Liver (tissue), 3 donors: Measurements from ENCODE around the gene KIAA0513.

Experiments used
- ATF3 ChIP-seq: IDR thresholded peaks from 2 replicates; pipeline ENCODE4 v1.6.1; 2016; ENCODE audit warnings: antibody characterized with exemption
- FOXA1 ChIP-seq: IDR thresholded peaks from 2 replicates; pipeline ENCODE4 v1.6.1; 2016; ENCODE audit warnings: antibody characterized with exemption
- GABPA ChIP-seq, 2 donors: IDR thresholded peaks in 1 of 2; conservative IDR thresholded peaks in 1 of 2; 2 replicates each; pipeline ENCODE4 v1.6.1; 2016; ENCODE audit warnings: antibody characterized with exemption in 2 of 2, mild to moderate bottlenecking in 1 of 2, moderate library complexity in 1 of 2
- HNF4A ChIP-seq, 2 donors: conservative IDR thresholded peaks; 2 replicates each; pipeline ENCODE4 v1.6.1; 2016; ENCODE audit warnings: antibody characterized with exemption in 2 of 2, mild to moderate bottlenecking in 2 of 2
- JUND ChIP-seq, 2 donors: IDR thresholded peaks; 2 replicates each; pipeline ENCODE4 v1.6.1; 2016; ENCODE audit warnings: antibody characterized with exemption in 2 of 2
- RAD21 ChIP-seq, 2 donors: IDR thresholded peaks; 2 replicates each; pipeline ENCODE4 v1.6.1; 2016; ENCODE audit warnings: antibody characterized with exemption in 2 of 2, mild to moderate bottlenecking in 2 of 2
- REST ChIP-seq: IDR thresholded peaks from 2 replicates; pipeline ENCODE4 v1.6.1; 2016; ENCODE audit warnings: antibody characterized with exemption, mild to moderate bottlenecking
- RXRA ChIP-seq, 2 donors: IDR thresholded peaks; 2 replicates each; pipeline ENCODE4 v1.6.1; 2017 to 2018; ENCODE audit warnings: antibody characterized with exemption in 2 of 2, mild to moderate bottlenecking in 1 of 2
- SP1 ChIP-seq: IDR thresholded peaks from 2 replicates; pipeline ENCODE4 v1.6.1; 2018; ENCODE audit warnings: antibody characterized with exemption, mild to moderate bottlenecking
- TAF1 ChIP-seq: conservative IDR thresholded peaks from 2 replicates; pipeline ENCODE4 v1.6.1; 2016; ENCODE audit warnings: antibody characterized with exemption, mild to moderate bottlenecking
- YY1 ChIP-seq: IDR thresholded peaks from 2 replicates; pipeline ENCODE4 v1.6.1; 2016; ENCODE audit warnings: antibody characterized with exemption, mild to moderate bottlenecking
- TF ChIP-seq, protein P1 (sequence below): fragments of 150-350 bp; IDR thresholded peaks from 2 replicates; pipeline ENCODE4 v1.5.1; 2017; ENCODE audit warnings: improper control_type of control experiment, low read depth, low read length; ENCODE audit not compliant: missing input control
- TF ChIP-seq, protein P2 (sequence below): IDR thresholded peaks from 2 replicates; pipeline ENCODE4 v1.6.1; 2016; ENCODE audit warnings: antibody characterized with exemption
- donor health status: healthy.
- donor health status: healthy.

- TF ChIP-seq, protein P1, sequence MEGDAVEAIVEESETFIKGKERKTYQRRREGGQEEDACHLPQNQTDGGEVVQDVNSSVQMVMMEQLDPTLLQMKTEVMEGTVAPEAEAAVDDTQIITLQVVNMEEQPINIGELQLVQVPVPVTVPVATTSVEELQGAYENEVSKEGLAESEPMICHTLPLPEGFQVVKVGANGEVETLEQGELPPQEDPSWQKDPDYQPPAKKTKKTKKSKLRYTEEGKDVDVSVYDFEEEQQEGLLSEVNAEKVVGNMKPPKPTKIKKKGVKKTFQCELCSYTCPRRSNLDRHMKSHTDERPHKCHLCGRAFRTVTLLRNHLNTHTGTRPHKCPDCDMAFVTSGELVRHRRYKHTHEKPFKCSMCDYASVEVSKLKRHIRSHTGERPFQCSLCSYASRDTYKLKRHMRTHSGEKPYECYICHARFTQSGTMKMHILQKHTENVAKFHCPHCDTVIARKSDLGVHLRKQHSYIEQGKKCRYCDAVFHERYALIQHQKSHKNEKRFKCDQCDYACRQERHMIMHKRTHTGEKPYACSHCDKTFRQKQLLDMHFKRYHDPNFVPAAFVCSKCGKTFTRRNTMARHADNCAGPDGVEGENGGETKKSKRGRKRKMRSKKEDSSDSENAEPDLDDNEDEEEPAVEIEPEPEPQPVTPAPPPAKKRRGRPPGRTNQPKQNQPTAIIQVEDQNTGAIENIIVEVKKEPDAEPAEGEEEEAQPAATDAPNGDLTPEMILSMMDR = no peak
- no peak for TF ChIP-seq TAF1
- no peak for TF ChIP-seq ATF3
- no peak for TF ChIP-seq HNF4A (conservative IDR thresholded peaks at IDR 0.05)
- TF ChIP-seq FOXA1 = no peak
- TF ChIP-seq, protein P2, sequence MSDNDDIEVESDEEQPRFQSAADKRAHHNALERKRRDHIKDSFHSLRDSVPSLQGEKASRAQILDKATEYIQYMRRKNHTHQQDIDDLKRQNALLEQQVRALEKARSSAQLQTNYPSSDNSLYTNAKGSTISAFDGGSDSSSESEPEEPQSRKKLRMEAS = no peak
- no peak for TF ChIP-seq GABPA (IDR thresholded peaks at IDR 0.05 in 1 of 2, conservative IDR thresholded peaks at IDR 0.05 in 1 of 2)
- no peak for TF ChIP-seq YY1
- TF ChIP-seq REST = no peak
- TF ChIP-seq RXRA (IDR thresholded peaks at IDR 0.05) = no peak
- TF ChIP-seq RAD21 (IDR thresholded peaks at IDR 0.05) = no peak
- TF ChIP-seq SP1 = no peak
- TF ChIP-seq JUND (IDR thresholded peaks at IDR 0.05) = no peak
Measured at GRCh38 chr16:84988328-84989080, 39.1 kb upstream of the KIAA0513 start.
